Measurements from ENCODE around the gene MYL11.
"Not testable (repeated sequence)": the region's sequence is repeated elsewhere in the genome, so short reads cannot be mapped to it uniquely, and the experiment has no call there.

Gene MYL11

GRCh38 chr16:30371248-30371816, 3.3 kb upstream of the MYL11 start:
- no peak for DNase-seq

- no peak for DNase-seq
Observed at GRCh38 chr16:30372038-30372712, 2.4 kb upstream of the MYL11 start.

DNA sequence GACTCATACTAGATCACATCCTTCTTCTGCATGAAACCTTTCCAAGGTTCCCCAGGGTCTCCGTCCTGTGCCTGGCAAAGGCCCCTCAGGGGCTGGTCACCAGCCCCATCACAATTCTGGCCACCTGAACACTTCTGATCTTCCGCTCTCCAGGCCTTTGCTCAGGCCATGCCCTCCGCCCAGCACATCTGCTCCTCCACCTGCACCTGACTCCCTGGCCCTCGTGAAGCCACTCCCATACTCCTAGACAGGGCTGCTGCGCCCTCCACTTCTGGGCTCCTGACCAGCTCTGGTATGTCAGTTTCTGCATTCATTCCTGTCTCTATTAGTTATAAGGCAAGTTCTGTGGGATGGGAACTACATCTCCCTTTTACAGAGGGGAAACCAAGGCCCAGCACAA, 1.9 kb upstream of the MYL11 start:
- DNase-seq, result no peak

DNA sequence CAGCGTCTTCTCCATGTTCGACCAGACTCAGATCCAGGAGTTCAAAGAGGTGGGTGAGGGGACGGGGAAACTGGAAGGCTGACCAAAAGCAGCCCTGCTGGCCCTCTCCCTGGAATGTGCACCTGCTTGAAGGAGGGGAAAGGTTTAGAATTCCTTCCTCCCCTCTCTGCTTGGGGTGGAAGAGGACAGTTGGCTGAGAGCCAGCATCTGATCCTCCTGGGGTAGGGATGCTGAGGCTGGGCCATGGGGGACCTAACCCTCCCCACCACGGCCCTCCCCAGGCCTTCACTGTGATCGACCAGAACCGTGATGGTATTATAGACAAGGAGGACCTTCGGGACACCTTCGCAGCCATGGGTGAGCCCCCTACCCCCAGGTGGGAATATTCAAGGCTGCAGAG, 1.3 kb downstream of the MYL11 start:
- no peak for DNase-seq

- DNase-seq, result no peak
Observed at GRCh38 chr16:30376461-30376902, 1.9 kb downstream of the MYL11 start.

DNA sequence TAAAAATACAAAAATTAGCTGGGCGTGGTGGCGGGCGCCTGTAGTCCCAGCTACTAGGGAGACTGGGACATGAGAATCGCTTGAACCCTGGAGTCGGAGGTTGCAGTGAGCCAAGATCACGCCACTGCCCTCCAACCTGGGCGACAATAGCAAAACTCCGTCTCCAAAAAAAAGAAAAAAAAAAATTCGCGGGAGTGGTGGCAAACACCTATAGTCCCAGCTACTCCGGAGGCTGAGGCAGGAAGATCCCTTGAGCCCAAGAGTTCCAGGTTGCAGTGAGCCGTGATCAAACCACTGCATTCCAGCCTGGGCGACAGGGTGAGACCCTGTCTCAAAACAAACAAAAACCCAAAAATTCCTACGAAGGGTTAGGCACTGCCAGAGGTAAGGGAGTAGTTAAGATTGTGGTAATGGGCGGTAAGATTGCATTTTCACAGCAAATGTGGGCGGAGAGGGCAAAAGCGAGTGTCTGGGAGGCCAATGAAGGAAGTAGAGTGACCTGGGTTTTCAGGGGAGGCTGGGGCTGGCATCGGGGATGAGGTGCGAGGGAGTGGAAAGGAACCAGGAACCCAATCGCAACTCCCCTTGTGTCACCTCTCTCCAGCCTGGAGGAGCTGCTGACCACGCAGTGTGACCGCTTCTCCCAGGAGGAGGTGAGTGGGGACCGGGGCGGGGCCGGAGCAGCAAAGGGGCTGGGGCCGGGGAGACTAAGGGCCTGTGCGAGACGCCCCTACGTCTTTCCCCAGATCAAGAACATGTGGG, 2.6 kb downstream of the MYL11 start:
- DNase-seq, result no peak

DNA sequence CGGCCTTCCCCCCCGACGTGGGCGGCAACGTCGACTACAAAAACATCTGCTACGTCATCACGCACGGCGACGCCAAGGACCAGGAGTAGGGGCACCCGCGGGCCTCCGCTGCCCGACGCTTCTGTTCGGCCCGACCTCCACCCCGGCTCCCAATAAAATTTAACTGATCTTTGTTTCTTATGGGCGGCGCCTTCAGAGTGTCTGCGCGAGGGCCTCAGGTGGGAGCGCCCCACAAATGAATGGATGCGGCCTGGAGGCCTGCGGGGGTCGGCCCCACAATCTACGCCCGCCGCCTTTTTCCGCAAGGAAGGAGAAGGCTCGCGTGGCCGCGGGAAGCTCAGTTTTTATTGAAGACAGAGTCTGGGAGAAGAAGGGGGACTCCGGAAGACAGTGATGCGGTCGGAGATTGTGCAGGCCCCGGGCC, 3.2 kb downstream of the MYL11 start:
- DNase-seq, result peak; percentile 87

DNA sequence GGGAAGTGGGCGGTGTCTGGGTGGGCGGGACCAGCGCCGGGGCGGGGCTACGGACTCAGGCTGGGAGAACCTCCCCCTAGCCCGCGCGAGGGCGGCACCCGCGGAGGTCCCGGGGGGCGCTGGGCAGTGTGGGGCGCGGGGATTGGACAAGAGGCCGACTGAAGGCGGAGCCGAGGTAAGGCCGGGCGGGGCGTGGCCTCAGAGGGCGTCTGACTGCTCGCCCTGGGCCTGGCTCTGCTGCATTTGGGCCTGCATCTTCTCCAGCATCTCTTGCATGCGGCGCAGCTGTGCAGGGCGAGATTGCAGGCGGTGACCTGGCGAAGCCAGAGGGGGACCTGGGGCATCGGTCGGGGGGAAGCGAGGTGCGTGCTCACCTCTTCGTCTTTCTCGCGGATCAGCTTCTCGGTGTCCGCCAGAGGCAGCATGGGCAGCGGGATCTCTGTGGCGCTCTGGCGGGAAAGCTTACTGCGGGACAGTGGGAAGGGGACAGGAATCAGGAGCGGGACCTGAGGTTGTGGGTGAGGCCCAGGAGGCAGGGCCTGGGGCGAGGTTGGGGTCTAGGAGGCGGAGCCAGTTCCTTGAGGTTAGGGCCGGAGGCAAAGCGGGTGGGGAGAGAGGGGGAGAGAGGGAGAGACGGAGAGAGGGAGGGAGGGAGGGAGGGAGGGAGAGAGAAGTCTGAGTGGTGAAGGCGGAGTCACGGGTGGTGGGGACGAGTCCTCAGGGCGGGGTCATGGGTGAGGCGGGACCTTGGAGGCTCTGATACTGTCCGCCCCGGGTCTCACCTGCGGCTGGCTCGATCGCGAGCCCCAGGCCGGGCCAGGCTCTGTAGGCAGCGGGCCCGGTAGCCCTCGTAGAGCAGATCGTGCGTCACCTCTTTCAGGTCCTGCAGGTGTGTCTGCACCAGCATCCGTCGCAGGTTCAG, 3.9 kb downstream of the MYL11 start:
- peak; percentile 99 for DNase-seq

- DNase-seq, result no peak
Observed at GRCh38 chr16:30379158-30379783, 4.7 kb downstream of the MYL11 start.

- DNase-seq, result no peak
Observed at GRCh38 chr16:30380072-30380802, 5.6 kb downstream of the MYL11 start.

- no peak for DNase-seq
Observed at GRCh38 chr16:30380803-30381208, 6.2 kb downstream of the MYL11 start.

DNA sequence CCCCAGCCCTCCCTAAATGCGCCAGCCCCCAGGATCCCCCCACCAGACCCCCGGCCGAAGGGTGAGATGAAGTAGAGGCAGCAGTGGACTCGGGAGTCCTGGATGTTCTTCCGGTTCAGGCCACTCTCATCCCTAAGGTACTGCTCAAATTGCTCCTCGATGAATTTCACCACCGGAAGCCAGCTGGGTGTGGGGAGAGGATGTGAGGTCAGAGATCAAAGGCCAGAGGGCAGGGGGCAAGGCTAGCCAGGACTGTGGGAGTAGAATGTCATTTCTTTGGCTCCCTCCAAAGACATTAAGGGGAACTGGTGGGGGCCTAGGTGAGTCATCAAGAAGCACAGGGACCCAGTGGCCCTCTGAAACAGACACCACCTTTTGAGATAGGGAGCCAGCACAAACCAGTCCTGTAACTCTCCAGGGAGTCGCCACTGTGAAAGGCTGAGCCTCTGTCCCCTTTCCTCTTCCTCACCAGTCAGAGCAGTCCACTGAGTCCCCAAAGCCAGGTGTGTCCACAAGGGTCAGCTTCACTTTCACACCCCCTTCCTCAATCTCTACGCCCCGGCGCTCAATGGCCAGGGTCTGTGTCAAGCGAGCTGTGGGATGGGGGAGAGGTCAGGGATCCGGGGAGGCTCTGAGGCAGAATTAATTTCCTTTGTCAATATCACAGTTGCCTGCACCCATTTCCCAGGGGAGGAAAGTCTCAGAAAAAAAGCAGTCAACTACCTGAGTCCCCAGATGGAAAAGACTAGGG, 6.9 kb downstream of the MYL11 start:
- DNase-seq, result no peak

- DNase-seq, result peak; percentile 77
Observed at GRCh38 chr16:30382111-30382881, 7.7 kb downstream of the MYL11 start, which contains the start of gene SEPTIN1. TSS of gene SEPTIN1 (minus strand) at chr16:30382561. CDS start at chr16:30382542, 19 bp downstream.

- DNase-seq, result no peak
Observed at GRCh38 chr16:30383521-30383920, 8.9 kb downstream of the MYL11 start.

GRCh38 chr16:30394592-30395154, 20.1 kb downstream of the MYL11 start:
- no peak for DNase-seq

- DNase-seq, result no peak
Observed at GRCh38 chr16:30395155-30395991, 20.8 kb downstream of the MYL11 start, which contains the start of gene ZNF48. TSS of gene ZNF48 (plus strand) at chr16:30395420. CDS start at chr16:30395795, 375 bp downstream.

GRCh38 chr16:30395992-30396585, 21.5 kb downstream of the MYL11 start:
- DNase-seq, result no peak

DNA sequence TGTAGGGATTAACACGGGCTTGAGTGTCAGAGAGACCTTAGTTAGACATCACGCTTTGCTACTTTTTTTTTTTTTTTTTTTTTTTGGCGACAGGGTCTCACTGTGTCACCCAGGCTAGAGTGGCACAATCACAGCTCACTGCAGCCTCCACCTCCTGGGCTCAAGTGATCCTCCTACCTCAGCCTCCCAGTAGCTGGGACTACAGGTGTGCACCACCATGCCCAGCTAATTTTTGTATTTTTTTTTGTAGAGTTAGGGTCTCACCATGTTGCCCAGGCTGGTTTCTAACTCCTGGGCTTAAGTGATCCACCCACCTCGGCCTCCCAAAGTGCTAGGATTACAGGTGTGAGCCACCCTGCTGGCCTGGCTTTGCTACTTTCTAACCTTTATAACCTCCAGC, 22.0 kb downstream of the MYL11 start:
- not testable (repeated sequence) for DNase-seq

All from stimulated activated CD4-positive, alpha-beta T cell treated with anti-CD3 and anti-CD28 coated beads, Interleukin-1b, Interleukin-23, amount 100 ng/mL, for 48 hours (primary cell).